DND-41 (cell line): ENCODE measurements around the gene RSAD2.

Experiments used
- CTCF ChIP-seq: IDR thresholded peaks from 2 replicates; pipeline ENCODE4 v1.5.1; 2012; ENCODE audit warnings: borderline replicate concordance, low read length, moderate library complexity, mild to moderate bottlenecking; ENCODE audit not compliant: poor library complexity, severe bottlenecking; ENCODE audit errors: extremely low read depth
- EZH2 ChIP-seq: IDR thresholded peaks from 3 replicates; pipeline ENCODE4 v1.6.1; 2012; ENCODE audit warnings: borderline replicate concordance, low read depth, mild to moderate bottlenecking, moderate library complexity, low read length, inconsistent platforms; ENCODE audit not compliant: severe bottlenecking

- TF ChIP-seq CTCF (no peak), EZH2 (no peak)
These were observed 3.5 kb downstream of the RSAD2 start for GRCh38 chr2:6881046-6881445.
